ENCODE data around the gene TMF1.
A peak's percentile ranks its signal among the peaks of the same experiment; 100 is the strongest.

Gene TMF1

DNA sequence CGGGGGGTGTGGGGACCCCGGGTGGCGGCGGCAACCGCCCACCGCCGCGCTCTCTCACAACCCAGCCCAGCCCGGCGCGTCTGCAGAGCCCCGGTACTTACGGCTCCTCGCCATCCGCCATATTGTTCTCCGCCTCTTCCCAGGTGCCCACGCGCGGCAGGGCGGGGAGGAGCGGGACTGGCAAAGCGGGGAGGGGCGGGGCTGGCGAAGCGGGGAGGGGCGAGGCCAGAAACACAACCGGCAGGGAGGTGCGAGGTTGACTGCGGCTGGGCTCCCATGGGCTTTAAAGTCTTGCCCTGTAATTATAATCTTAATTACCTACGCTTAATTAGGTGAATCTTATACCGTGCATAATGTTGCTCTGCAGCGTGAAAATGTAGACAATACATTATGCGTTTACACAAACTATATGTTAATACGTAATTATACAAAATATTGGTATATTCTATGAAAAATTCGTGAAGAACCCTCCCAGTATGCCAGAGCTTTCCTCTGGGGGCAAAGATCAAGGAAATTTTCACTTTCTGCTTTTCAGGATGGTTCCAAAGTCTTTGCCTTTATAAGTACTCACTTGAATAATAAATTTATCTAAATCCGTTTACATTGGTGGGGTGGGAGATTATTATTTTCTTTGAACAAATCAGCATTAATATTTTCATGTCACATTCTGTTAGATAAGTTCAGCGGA, 28.2 kb upstream of the TMF1 start, which contains the start of gene UBA3:
Gene UBA3, minus strand, starts transcription at position 133 of the 688 bp plus-strand sequence. Its CDS starts 12 bp downstream, at position 121.
- no peak for DNase-seq

DNA sequence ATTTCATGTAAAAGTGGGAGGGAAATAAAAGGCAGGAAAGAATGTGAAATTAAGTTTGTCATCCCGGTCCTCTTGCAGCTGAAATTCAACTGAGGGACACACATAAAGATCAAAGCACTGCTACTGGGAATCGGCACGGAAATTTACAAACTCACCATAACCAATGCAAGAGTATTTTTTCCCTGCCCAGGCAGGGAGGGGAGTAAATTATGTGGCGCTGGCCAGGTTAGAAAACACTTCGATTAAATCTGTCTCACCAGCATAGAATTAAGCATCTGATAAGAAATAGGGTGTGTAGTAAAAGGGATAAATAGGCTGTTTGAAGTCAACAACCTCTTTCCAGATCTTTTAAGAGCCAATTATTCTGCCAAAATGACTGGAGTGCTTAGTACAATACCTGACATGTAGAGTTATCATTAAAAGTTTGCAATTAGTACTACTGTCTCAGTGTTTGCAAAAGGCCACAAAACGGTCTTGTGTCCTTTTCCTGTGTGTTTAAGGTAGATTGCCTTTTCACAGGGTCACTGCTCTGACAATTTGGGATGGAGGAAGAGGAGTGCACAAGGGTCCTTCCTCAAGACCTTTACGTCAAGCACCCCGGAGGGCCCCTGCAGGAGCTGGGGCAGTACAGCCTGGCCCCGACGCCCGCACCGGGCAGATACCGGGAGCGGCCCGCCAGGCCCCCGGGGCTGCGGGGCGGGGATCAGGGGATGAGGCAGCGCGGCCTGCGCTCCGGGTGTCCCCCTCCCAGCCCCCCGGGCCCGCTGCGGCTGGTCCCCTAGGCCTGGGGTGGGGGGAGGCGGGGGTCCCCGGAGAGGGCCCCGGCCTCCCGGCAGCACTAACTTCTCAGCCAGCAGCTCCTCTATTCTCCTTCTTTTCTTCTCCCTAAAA, 27.4 kb upstream of the TMF1 start:
- no peak for DNase-seq

DNA sequence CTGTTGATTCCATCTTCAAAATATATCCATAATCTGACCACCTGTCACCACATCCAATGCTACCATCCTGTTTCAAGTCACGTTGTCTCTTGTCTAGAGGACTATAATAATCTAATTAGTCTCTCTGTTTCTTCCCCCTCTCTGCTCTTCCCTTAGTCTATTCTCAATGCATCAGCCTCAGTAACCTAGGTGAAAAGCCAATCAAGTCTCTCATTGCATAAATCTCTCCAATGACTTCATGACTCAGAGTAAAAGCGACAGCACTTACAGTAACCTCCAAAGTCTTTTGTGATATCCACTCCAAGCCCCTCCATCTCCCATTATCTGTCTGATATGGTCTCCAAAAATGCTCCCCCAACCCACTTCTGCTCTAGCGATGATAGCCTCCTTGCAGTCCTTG, 20.8 kb upstream of the TMF1 start:
- DNase-seq = no peak

DNA sequence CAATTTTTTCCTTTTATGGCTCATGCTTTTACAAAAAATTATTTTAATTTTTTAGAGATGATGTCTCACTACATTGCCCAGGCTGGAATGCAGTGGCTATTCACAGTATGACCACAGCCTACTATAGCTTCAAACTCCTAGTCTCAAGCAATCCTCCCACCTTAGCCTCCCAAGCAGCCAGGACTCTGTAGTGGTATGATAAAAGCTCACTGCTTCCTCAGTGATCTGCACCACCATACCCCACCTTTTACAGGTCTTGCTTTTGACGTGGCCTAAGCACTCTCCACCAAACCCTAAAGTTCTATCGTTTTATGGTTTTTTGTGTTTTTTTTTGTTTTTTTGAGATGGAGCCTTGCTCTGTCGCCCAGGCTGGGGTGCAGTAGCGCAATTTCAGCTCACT, 14.0 kb upstream of the TMF1 start:
- no peak for DNase-seq

DNA sequence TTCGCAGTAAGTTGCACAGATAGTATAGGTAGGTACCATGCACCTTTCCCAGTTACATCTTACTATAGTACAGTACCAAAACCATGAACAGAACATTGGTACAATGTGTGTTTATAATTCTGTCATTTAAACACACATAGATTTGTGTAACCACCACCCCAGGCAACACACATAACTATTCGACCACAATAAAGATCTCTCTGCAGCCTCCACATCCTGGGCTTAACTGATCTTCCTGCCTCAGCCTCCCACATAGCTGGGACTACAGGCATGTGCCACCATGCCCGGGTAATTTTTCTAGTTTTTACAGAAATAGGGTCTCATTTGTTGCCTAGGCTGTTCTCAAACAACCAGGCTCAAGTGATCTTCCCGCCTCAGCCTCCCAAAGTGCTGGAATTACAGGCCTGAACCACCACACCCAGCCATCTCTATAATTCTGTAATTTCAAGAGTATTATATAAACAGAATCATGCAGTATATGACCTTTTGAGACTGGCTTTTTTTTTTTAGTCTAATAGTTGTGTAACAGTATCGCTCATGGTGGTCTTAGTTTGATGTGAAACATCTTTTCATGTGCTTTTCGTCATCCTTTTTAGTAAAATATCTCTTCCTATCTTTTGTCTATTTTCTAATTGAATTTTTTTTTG, 13.3 kb upstream of the TMF1 start:
- no peak for DNase-seq

DNA sequence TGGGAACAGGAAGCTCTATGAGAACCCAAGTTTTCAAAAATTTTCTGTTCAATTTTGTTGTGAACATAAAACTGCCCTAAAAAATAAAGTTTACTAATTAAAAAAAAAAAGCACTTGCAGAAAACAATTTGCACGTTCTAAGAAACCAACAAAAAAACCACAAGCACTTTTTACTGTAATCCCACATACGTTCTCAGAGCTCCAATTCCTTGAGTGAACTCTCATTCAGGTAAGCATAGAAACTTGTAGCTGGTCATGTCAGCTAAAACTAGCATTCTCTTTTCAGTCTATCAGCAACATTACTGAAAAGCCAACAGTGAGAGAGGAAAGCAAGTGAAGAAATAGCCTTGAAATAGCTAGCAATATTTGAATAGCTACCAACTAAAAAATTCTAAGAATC, 11.5 kb upstream of the TMF1 start:
- no peak for DNase-seq

DNA sequence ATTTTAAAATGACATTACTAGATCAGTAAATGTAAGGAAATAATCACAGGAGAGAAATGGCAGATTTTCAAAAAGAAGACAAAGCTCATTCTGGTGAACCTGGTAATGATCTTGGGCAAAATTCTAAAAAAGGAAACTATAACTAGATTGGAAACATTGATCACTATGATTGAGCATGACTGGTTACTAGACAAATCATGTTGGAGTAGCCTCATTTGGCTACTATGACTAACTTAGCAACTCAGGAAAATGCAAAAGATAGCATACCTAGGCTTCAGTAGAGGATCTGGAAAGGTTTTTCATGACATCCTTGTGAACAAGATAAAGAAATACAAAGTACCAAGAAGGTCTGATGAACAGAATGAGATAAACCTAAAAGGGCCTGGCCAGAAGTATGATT, 7.6 kb upstream of the TMF1 start:
- DNase-seq = no peak

DNA sequence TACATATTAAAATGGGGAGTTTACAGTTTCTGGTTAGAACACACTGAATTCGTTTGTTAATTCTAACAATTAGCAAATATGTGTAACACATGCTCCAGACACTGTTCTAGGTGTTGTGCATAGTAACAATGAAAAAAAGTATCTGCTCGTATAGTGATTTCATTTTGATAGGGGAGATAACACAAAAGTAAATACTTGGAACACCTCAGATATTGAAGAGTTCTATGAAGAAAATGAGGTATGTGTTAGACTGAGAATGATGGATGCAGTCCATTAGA, 6.8 kb upstream of the TMF1 start:
- DNase-seq = no peak

DNA sequence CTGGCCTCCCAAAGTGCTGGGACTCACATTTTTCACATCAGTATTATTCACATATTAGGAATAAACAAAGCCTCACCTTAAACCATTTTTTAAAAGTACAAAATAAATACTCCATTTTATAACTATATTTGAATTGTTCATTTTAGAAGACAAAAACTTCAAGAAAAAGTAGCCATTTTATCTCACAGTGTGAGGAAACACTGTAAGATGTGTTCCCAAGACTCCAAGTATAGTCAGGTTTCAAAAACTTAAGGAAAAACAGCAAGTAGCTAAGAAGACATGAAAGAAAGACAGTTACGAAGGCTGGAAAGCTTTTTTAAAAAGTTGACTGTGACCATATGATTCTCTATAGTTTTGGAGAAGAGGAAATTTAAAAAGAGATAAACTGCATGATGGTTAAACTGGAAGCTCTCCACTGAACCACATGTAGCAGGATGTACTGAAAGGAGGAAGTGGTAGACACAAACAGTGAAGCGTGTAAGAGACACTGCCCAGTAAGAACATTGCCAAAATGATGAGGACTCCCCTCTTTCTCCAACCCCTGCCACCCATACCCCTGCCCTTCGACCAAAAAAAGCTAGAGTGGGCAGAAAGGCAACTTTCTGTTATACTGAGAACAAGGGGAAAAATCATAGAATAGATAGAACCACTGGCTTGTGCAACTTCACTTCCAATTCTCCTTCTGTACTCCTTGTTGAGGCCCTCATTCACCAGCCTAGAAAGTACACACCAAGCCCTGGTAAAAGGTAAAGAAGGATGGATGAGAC, 6.2 kb upstream of the TMF1 start:
- no peak for DNase-seq

DNA sequence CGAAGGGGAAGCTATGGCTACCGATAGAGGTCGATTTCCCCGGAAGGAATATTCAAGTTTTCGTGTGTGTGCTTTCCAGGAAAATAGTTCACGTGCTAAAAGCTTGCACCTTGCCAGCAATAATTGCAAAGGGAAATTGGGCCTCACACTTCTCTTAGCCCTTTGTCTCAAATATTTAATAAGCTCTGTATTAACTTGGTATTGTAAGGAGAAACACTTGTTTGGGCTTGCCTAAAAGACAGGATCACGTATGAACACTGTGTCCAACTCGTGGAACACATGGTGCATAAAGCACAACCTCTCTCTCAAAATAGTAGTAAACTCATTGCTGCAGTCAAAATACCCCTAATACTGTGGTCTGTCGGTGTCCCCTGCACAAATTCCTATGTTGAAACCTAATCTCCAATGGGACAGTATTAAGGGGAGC, 352 bp upstream of the TMF1 start:
- DNase-seq = no peak

DNA sequence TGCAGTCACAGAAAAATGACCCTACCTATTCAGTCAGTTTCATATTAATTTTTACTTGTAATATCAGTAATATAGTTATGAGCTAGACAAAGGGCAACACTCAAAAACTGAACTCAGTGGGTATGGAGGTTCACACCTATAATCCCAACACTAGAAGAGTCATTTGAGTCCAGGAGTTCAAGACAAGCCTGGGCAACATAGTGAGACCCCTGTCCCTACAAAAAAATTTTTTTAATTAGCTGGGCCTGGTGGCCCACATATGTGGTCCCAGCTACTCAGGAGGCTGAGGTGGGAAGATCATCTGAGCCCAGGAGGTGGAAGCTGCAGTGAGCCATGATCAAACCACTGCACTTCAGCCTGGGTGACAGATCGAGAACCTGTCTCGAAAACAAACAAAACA, 3.1 kb downstream of the TMF1 start:
- DNase-seq = no peak

DNA sequence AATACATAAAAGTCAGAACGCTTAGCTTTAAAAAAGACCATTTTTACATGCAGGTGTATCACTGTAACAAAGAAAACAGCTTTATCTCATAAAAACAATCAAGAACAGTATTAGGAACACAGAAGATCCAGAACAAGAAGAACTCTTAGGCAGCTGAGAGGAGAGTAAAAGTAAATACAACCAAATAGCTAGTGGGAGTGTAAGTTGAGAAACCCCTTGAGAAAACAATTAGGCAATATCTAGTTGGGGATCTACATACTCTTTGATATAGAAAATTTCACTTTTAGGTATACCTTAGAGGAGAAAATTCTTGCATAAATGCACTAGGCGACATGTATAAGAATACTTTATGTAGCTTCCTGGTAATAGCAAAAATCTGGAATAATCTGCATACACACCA, 7.5 kb downstream of the TMF1 start:
- DNase-seq = no peak

DNA sequence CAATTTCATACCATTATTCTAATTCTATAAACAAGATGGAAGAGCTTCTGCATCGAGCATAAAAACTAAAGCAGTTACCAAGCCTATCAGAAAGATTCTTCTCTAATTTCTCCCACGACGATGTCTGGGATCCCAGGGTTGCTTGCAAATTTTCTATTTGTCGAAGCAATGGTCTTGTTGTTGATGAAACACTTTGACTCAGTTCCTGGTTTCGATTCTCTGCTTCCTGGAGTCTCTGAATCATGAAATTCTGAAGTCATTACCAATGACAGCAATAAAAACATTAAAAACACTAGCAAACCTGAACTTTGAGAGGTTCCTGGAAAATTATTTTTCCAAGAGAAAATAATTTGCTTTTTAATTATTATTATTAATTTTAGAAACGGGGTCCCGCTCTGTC, 18.7 kb downstream of the TMF1 start:
- DNase-seq = no peak

DNA sequence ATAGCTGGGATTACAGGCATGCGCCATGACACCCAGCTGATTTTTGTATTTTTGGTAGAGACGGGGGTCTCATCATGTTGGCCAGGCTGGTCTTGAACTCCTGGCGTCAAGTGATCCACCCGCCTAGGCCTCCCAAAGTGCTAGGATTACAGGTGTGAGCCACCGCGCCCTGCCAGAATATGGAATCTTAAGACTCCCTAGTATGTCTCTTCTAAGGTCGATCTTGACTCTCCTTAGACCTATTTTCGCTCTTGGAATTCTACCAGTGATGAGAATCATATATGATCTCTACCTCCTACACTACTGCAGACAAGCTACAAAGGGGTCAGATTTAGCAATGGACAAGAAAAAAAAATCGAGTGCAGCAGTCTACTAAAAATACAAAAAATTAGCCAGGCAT, 19.4 kb downstream of the TMF1 start:
- DNase-seq = no peak

DNA sequence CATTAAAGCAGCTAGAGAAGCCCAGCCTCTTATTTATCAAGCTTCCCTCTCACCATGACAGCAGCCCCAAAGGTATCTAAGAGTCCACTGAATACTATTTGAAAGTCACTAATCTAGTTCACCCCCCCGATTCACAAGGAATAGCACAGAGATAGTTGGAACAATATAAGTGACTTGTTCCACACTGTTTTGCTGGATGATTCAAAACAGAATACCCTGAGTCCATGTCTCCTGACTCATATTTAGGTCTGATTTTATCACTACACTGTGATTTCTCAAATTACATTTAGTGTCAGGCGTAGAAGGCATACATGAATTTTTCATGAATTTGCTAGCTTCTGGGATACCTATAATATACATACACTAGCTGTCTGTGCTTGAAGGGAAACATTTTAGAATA, 20.0 kb downstream of the TMF1 start:
- no peak for DNase-seq

DNA sequence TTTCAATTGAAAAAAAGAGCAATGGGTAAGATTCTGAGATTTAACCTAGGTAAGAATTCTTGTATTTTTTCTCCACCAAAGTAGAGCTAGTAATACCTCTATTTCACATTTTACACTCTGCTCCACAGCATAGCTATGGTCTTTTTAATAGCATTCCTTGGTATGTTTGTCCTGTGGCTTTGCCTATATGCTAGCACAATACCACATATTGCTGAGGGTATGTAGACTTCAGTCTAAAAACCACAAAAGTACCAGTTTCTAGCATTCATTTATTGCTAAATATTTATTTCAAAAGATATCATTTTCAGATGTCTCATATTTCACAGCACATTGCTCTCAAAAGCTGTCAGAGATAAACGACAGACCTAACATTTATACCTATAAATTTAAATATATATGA, 20.5 kb downstream of the TMF1 start:
- no peak for DNase-seq

DNA sequence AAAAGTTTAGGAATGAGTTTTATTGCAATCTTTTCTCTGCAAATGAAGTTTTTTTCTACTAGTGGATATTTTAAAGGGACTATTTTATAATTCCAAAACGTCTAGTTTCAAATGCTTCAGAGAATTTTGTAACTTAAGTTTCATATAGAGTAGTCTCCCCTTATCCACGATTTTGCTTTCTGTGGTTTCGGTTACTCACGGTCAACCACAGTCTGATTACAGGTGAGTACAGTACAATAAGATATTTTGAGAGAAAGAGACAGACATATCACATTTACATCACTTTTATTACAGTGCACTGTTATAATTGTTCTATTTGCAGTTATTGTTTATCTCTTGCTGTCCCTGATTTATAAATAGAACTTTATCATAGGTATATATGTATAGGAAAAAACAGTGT, 31.3 kb downstream of the TMF1 start:
- DNase-seq = no peak

DNA sequence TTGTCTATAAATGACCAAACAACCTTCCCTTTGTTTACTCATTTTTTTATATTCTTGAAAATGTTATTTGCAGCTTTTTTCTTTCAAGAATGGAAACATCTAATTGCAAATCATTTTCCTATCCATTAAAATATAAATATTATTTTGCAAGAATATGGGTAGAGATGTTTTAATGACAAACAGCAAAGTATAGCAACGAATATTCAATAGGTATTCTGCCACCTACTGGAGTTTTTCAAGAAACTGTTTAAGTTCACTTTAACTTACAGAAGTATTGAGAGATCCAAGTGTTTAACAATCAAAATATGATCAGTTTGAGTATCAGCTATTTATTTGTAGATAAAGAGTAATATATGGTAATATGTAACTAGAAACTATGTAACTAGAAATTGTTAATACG, 31.7 kb downstream of the TMF1 start:
- no peak for DNase-seq

DNA sequence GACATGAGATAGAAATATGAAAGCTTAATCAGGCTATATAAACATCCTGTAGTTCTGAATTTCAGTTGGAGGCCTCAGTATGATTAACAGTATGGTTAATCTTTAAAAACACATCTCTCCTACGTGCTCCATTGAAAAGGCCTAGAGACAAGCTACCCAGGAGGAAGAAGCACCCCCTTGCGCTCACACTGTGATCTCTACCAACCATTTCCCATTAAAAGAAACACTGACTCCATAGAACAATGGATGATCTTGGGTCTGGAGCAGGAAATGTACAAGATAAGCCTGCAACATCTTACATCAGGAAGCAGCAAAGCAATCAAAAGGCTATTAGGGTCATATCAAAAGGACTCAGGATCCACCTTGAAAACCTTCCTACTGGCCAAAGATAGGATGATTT, 35.2 kb downstream of the TMF1 start:
- DNase-seq = no peak

DNA sequence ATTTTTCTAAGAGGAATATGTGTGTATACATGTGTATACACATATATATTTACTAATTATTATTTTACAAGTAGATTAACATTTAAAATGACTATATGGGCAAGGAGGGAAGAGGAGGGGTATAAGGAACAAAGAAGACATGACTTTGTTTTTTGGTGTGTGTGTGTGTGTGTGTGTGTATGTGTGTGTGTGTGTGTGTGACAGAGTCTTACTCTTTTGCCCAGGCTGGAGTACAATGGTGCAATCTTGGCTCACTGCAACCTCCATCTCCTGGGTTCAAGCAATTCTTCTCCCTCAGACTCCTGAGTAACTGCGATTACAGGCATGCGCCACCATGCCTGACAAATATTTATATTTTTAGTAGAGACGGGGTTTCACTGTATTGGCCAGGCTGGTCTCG, 36.0 kb downstream of the TMF1 start:
- no peak for DNase-seq

DNA sequence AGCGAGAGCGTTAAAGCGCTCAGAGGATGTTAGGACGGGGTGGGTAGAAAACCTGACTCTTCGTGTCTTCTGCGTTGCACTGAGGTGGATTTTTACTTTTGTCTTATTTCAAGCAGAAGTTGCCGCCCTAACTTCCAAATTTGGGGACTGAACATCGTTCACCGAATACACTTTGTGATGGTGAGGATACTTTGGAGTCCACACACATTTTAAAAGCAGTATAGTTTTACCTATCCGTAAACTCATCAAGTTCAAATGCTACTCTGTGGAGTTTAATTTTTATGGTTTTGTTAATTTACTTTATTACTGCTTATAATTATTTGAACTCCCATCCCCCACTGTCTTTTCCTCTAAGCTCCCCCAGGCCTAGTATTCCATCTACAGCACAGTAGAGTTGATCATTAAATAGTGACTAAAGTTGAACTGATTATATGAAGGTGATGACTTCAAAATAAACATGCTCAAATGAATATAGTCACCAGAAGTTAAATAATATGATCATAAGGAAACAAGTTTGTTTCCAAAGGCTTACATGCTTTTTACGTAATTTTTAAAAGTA, 38.0 kb downstream of the TMF1 start:
- DNase-seq = no peak

DNA sequence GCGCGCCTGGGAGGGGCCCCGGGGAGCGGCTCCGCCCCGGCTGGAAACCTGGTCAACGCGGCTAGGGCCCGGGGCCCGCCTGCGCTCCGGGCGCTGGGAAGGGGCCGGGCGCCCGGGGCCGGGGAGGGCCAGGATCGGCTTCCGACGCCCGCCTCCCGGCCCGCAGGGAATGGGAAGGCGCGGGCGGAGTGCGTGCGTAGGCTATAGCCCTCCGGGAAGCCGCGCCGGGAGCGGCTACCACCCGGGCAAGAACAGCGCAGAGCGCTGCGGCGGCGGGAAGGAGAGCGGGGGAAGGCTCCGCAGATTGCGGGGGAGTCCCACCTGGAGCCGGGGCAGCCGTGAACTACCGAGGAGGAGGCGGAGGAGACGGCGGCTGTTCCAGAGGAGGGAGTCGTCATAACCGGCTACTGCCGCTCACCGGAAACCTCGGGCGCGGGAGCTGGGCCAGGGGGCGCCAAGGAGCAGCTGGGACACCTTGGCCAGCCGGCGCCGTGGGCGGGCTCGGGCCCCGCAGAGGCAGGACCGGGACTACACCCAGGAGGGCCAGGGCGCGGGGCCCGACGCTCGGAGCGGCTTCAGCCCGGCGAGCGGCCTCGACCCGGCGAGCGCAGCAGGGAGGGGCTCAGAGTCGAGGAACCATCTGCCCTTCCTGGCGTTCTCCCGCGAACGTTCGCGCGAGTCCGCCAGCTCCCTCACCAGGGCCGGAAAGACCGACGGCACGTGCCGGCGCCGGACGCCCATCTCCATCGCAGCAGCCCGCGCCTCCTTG, 38.7 kb downstream of the TMF1 start, which contains the start of gene EOGT:
Gene EOGT, minus strand, starts transcription at position 432 of the 769 bp plus-strand sequence. CDS start 3,838 bp downstream, outside the sequence.
- DNase-seq = peak; percentile 25

Data from cortex of kidney (tissue), 1 donor.